K562 (cell line): ENCODE measurements around the gene ACOT7. TPM values are rescaled to one million over a fixed set of nuclear protein-coding genes. Genes with fewer than 3 reads are reported as not detected.

Experiments
- ADNP ChIP-seq: fragments of 200-800 bp; sonication (Bioruptor generic); IDR thresholded peaks from 2 replicates; pipeline ENCODE4 v1.6.1; 2016; ENCODE audit warnings: missing genetic modification characterization, missing compliant biosample characterization
- ARID1B ChIP-seq: fragments of 450-650 bp; IDR thresholded peaks from 2 replicates; pipeline ENCODE4 v1.6.1; 2016; ENCODE audit warnings: antibody characterized with exemption, mild to moderate bottlenecking, inconsistent platforms
- ATF6 ChIP-seq: sonication (generic); formaldehyde crosslinking; IDR thresholded peaks from 2 replicates; pipeline ENCODE4 v1.4.0; 2020; ENCODE audit warnings: mild to moderate bottlenecking, missing genetic modification reagents
- CEBPB ChIP-seq: fragments of 450-650 bp; IDR thresholded peaks from 2 replicates; pipeline ENCODE4 v1.6.1; 2016; ENCODE audit warnings: missing genetic modification characterization, missing compliant biosample characterization
- CREB5 ChIP-seq: fragments of 250-450 bp; sonication (Bioruptor Pico); IDR thresholded peaks from 2 replicates; pipeline ENCODE4 v1.5.0; 2020; ENCODE audit warnings: mild to moderate bottlenecking
- CTCF ChIP-seq, 3 experiments: IDR thresholded peaks in 2 of 3; conservative IDR thresholded peaks in 1 of 3; 2 replicates each; pipeline ENCODE4 v1.5.1; 2011 to 2012; ENCODE audit warnings: low read length in 3 of 3, mild to moderate bottlenecking in 3 of 3, control low read depth in 2 of 3, improper control_type of control experiment in 1 of 3, inconsistent platforms in 1 of 3, low read depth in 1 of 3, mixed read lengths in 1 of 3, moderate library complexity in 1 of 3; ENCODE audit not compliant: insufficient read depth in 2 of 3
- ELF4 ChIP-seq: fragments of 450-650 bp; formaldehyde crosslinking; IDR thresholded peaks from 2 replicates; pipeline ENCODE4 v1.4.0; 2022; ENCODE audit warnings: missing genetic modification characterization
- FOXK1 ChIP-seq: sonication (generic); formaldehyde crosslinking; IDR thresholded peaks from 2 replicates; pipeline ENCODE4 v1.8.0; 2022; ENCODE audit warnings: missing genetic modification reagents, mild to moderate bottlenecking, borderline replicate concordance
- MAFF ChIP-seq: IDR thresholded peaks from 2 replicates; pipeline ENCODE4 v1.6.1; 2012; ENCODE audit warnings: low read length, improper control_type of control experiment
- NEUROD1 ChIP-seq: fragments of 150-350 bp; IDR thresholded peaks from 2 replicates; pipeline ENCODE4 v1.6.1; 2014; ENCODE audit warnings: borderline replicate concordance, low read length, low read depth; ENCODE audit not compliant: partially characterized antibody
- POLR2AphosphoS2 ChIP-seq: IDR thresholded peaks from 2 replicates; pipeline ENCODE4 v1.6.1; 2012; ENCODE audit warnings: low read length, improper control_type of control experiment
- STAG1 ChIP-seq: sonication (generic); formaldehyde crosslinking; IDR thresholded peaks from 2 replicates; pipeline ENCODE4 v1.5.0; 2020; ENCODE audit warnings: missing genetic modification reagents, borderline replicate concordance
- STAT5A ChIP-seq: IDR thresholded peaks from 2 replicates; pipeline ENCODE4 v1.6.1; 2012; ENCODE audit warnings: low read length, inconsistent platforms, borderline replicate concordance
- VEZF1 ChIP-seq: fragments of 200-800 bp; sonication (Bioruptor generic); IDR thresholded peaks from 2 replicates; pipeline ENCODE4 v1.6.1; 2017; ENCODE audit warnings: missing genetic modification characterization, missing compliant biosample characterization
- ZFX ChIP-seq: sonication (generic); formaldehyde crosslinking; IDR thresholded peaks from 2 replicates; pipeline ENCODE4 v1.8.0; 2022; ENCODE audit warnings: mild to moderate bottlenecking, missing genetic modification reagents, moderate library complexity
- ZHX1 ChIP-seq: fragments of 150-350 bp; conservative IDR thresholded peaks from 2 replicates; pipeline ENCODE4 v1.6.1; 2014; ENCODE audit warnings: low read length
- ZNF121 ChIP-seq: sonication (generic); formaldehyde crosslinking; conservative IDR thresholded peaks from 2 replicates; pipeline ENCODE4 v1.8.0; 2022; ENCODE audit warnings: missing genetic modification reagents
- ZNF311 ChIP-seq: fragments of 250-450 bp; sonication (Bioruptor Pico); IDR thresholded peaks from 2 replicates; pipeline ENCODE4 v1.4.0; 2020; ENCODE audit warnings: mild to moderate bottlenecking, moderate library complexity
- ZNF77 ChIP-seq: fragments of 250-450 bp; sonication (Bioruptor Pico); IDR thresholded peaks from 2 replicates; pipeline ENCODE4 v1.5.0; 2020
- polyA plus RNA-seq, 8 experiments: library from polyadenylated mRNA; depleted of rRNA in 4 of 8; stranded (reverse) in 5 of 8; unstranded in 3 of 8; fragments of >200 nt; fragmentation: Nextera tagmentation in 2 of 8; fragmentation: Illumina TruSeq in 1 of 8; extraction: Ambion mirVana in 2 of 8; extraction: Trizol in 1 of 8; gene quantifications; 2 replicates each; pipeline versions ENCODE4 v1.2.1 to v1.2.3, GENCODE V29; 2011 to 2014; ENCODE audit warnings: inconsistent platforms in 1 of 8, missing spikeins in 1 of 8
- total RNA-seq, 7 experiments: library from RNA; depleted of rRNA in 6 of 7; stranded (reverse); fragments of >200 nt in 6 of 7; fragmentation: Illumina TruSeq in 2 of 7; extraction: Trizol in 2 of 7; gene quantifications; 2 replicates each; pipeline versions ENCODE4 v1.2.1 to v1.2.3, GENCODE V29; 2011 to 2021; ENCODE audit warnings: low replicate concordance in 1 of 7

Gene ACOT7
- total and polyA plus RNA-seq, 9 of the 15 experiments (the other 6 are each of a cell fraction or from before 2014, with no cell fraction given): 7.0 to 92.6 (median 37.2) TPM

DNA sequence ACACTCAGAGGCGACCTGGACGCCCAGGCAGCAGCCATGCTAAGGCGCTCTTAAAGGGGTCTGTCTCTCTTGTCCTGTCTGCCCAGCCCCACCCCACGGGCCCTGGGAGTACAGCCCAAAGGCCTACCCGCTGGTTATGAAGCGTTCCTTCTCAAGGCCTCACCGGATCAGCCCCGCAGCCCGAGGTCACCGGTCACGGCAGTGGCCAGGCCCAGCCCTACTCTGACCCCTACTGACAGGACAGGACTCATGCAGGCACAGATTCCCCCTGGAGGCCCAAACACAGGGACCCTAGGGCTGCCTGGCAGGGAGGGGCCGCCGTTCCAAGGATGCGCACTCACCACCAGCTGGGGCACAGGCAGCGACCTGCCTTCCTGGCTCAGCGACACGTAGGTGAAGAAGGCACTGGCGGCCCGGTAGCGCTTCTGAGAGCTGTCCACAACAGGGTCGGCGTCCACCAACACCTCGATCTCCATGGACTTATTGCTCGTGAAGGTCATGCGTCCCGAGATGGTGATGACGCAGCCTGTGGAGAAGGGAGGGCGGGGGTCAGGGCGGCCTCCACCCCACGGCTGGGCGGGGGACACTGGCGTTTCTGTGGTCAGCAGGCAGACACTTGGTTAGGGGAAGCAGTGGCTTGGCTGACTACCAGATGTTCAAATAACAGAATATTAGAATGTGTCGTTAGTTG lies 112.7 kb downstream of the ACOT7 start (continued):
- TF ChIP-seq CREB5 (no peak), ZNF121 (CRISPR knock-in tag) (peak; percentile 67; the same call in 1 of the 2 replicates), STAT5A (no peak), ATF6 (CRISPR knock-in tag) (no peak), VEZF1 (CRISPR knock-in tag) (peak; percentile 57; the same call in 1 of the 2 replicates), CTCF (IDR thresholded peaks at IDR 0.05 in 2 of 3, conservative IDR thresholded peaks at IDR 0.05 in 1 of 3; ENCODE audit: insufficient read depth in 2 of 3, low read depth in 1 of 3, low read length in 3 of 3) (peak; percentile 76 to 88 (median 81)), MAFF (no peak), ELF4 (CRISPR knock-in tag) (no peak), ADNP (tag) (no peak), CEBPB (0 out of 2 replicates have a peak, but pooled peaks have one; percentile 6), ZNF311 (CRISPR knock-in tag) (no peak), ARID1B (no peak), NEUROD1 (no peak), ZNF77 (CRISPR knock-in tag) (no peak), POLR2AphosphoS2 (no peak), STAG1 (CRISPR knock-in tag) (peak; percentile 61), FOXK1 (CRISPR knock-in tag) (0 out of 2 replicates have a peak, but pooled peaks have one; percentile 36), ZFX (peak; percentile 50), ZHX1 (no peak)
